K562 (cell line): ENCODE measurements around the gene GPT2.

Experiments
- CEBPB ChIP-seq: fragments of 450-650 bp; IDR thresholded peaks from 2 replicates; pipeline ENCODE4 v1.6.1; 2016; ENCODE audit warnings: missing genetic modification characterization, missing compliant biosample characterization
- CREB1 ChIP-seq, 2 experiments: sonication (generic) in 1 of 2; formaldehyde crosslinking in 1 of 2; IDR thresholded peaks; 2 replicates each; pipeline versions ENCODE4 v1.6.1 to v1.8.0; 2012 to 2022; ENCODE audit warnings: inconsistent platforms in 1 of 2, mild to moderate bottlenecking in 1 of 2, missing genetic modification reagents in 1 of 2, moderate library complexity in 1 of 2
- CTCF ChIP-seq, 3 experiments: IDR thresholded peaks in 2 of 3; conservative IDR thresholded peaks in 1 of 3; 2 replicates each; pipeline ENCODE4 v1.5.1; 2011 to 2012; ENCODE audit warnings: low read length in 3 of 3, mild to moderate bottlenecking in 3 of 3, control low read depth in 2 of 3, improper control_type of control experiment in 1 of 3, inconsistent platforms in 1 of 3, low read depth in 1 of 3, mixed read lengths in 1 of 3, moderate library complexity in 1 of 3; ENCODE audit not compliant: insufficient read depth in 2 of 3
- DDX20 ChIP-seq: fragments of 450-650 bp; IDR thresholded peaks from 2 replicates; pipeline ENCODE4 v1.6.1; 2016; ENCODE audit warnings: missing genetic modification characterization, low read depth, mild to moderate bottlenecking, missing compliant biosample characterization, moderate library complexity
- DEAF1 ChIP-seq: fragments of 450-650 bp; formaldehyde crosslinking; IDR thresholded peaks from 2 replicates; pipeline ENCODE4 v1.4.0; 2020; ENCODE audit warnings: mild to moderate bottlenecking, moderate library complexity
- FIP1L1 ChIP-seq: fragments of 200-400 bp; formaldehyde crosslinking; IDR thresholded peaks from 2 replicates; pipeline ENCODE4 v1.6.1; 2018; ENCODE audit warnings: mild to moderate bottlenecking, low read depth, low read length; ENCODE audit not compliant: poor library complexity, severe bottlenecking
- FOXM1 ChIP-seq, 2 experiments: fragments of 450-650 bp in 1 of 2; sonication (generic) in 1 of 2; formaldehyde crosslinking in 1 of 2; IDR thresholded peaks; 2 replicates each; pipeline versions ENCODE4 v1.6.1 to v1.9.0; 2017 to 2022; ENCODE audit warnings: low read depth in 2 of 2, mild to moderate bottlenecking in 2 of 2, missing genetic modification reagents in 1 of 2, moderate library complexity in 1 of 2
- GTF2F1 ChIP-seq: IDR thresholded peaks from 2 replicates; pipeline ENCODE4 v1.6.1; 2011; ENCODE audit warnings: low read depth, low read length, improper control_type of control experiment
- NFE2 ChIP-seq: IDR thresholded peaks from 2 replicates; pipeline ENCODE4 v1.6.1; 2014; ENCODE audit warnings: antibody characterized with exemption, low read depth
- NR2F6 ChIP-seq: fragments of 450-650 bp; formaldehyde crosslinking; IDR thresholded peaks from 2 replicates; pipeline ENCODE4 v1.4.0; 2020; ENCODE audit warnings: mild to moderate bottlenecking
- RERE ChIP-seq: sonication (generic); formaldehyde crosslinking; IDR thresholded peaks from 2 replicates; pipeline ENCODE4 v1.8.0; 2023; ENCODE audit warnings: missing genetic modification reagents, mild to moderate bottlenecking, borderline replicate concordance
- ZBTB34 ChIP-seq: fragments of 250-450 bp; sonication (Bioruptor Pico); IDR thresholded peaks from 2 replicates; pipeline ENCODE4 v1.8.0; 2021; ENCODE audit warnings: mild to moderate bottlenecking, moderate library complexity
- ZKSCAN1 ChIP-seq: fragments of 150-350 bp; IDR thresholded peaks from 2 replicates; pipeline ENCODE4 v1.6.1; 2016; ENCODE audit warnings: low read depth, low read length

GRCh38 chr16:46915483-46916025 is 31.4 kb downstream of the GPT2 start:
- TF ChIP-seq ZKSCAN1, result no peak
- no peak for TF ChIP-seq FOXM1 (IDR thresholded peaks at IDR 0.05; ENCODE audit: low read depth)
- no peak for TF ChIP-seq FOXM1 (CRISPR knock-in tag; IDR thresholded peaks at IDR 0.05; ENCODE audit: low read depth)
- TF ChIP-seq CREB1 (IDR thresholded peaks at IDR 0.05), result no peak
- TF ChIP-seq CREB1 (CRISPR knock-in tag; IDR thresholded peaks at IDR 0.05), result no peak
- no peak for TF ChIP-seq NFE2
- TF ChIP-seq DDX20 (tag), result no peak
- TF ChIP-seq ZBTB34 (CRISPR knock-in tag), result no peak
- TF ChIP-seq CTCF (IDR thresholded peaks at IDR 0.05 in 2 of 3, conservative IDR thresholded peaks at IDR 0.05 in 1 of 3; ENCODE audit: insufficient read depth in 2 of 3, low read depth in 1 of 3, low read length in 3 of 3), result no peak
- no peak for TF ChIP-seq CEBPB (tag)
- no peak for TF ChIP-seq GTF2F1
- no peak for TF ChIP-seq RERE (CRISPR knock-in tag)
- no peak for TF ChIP-seq FIP1L1
- no peak for TF ChIP-seq NR2F6 (CRISPR knock-in tag)
- no peak for TF ChIP-seq DEAF1
